NCI-H524 treated with DMSO at 0.1 percent for 48 hours (cell line): ENCODE data around the gene IFNL3.
"Not testable (repeated sequence)": the region's sequence is repeated elsewhere in the genome, so short reads cannot be mapped to it uniquely, and the experiment has no call there.

ENCODE experiments used
- DNase-seq: peaks from one replicate; lab custom pipeline; 2025; lab: John Stamatoyannopoulos, UW

Gene IFNL3

GRCh38 chr19:39244410-39245100 lies at the start of gene IFNL3:
Gene IFNL3, minus strand, starts transcription at chr19:39245006. Its CDS starts 39 bp downstream, at chr19:39244967.
- not testable (repeated sequence) for DNase-seq

DNA sequence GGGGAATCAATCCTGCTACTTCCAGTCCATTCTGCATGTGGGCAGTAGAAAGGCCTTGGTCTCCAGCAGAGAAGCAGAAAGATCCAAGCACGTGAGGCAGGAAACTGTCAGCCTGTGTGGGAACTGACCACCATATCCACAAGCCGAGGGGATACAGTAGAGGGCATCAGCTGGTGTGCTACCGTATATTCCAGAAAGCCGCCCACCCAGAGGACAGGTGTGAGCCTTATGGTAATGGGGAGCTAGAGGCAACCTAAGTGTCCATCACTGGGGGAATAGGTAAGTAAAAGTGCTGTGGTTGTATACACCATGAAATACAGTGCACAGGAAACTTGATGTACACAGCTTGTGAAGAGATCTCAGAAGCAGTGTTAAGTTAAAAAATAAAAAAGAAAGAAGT lies 48.6 kb upstream of the IFNL3 start:
- DNase-seq = no peak

- DNase-seq = no peak
These were observed 39.2 kb upstream of the IFNL3 start for GRCh38 chr19:39284032-39284431.

- DNase-seq = no peak
These were observed 37.2 kb upstream of the IFNL3 start for GRCh38 chr19:39282021-39282420.

DNA sequence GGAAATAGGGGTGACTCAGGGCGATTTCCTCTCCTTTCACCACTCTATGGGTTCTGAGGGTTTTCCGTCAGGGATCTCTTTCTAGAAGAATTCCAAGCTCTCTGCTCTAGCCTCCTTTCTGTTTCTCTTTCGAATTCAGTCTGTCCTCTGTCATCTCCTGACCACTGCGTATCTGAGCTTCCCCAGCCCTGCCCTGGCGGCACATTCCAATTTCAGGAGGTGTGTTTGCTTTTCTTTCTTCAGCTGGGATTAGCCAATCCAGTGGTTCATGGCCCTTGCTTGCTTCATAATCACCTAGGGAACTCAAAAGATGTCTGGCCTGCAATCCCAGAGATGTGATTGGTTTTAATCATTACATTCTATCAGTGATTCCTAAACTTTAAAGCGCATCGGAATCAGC lies 32.8 kb upstream of the IFNL3 start:
- DNase-seq = no peak

- DNase-seq = no peak
These were observed 31.9 kb upstream of the IFNL3 start for GRCh38 chr19:39276740-39277139.

DNA sequence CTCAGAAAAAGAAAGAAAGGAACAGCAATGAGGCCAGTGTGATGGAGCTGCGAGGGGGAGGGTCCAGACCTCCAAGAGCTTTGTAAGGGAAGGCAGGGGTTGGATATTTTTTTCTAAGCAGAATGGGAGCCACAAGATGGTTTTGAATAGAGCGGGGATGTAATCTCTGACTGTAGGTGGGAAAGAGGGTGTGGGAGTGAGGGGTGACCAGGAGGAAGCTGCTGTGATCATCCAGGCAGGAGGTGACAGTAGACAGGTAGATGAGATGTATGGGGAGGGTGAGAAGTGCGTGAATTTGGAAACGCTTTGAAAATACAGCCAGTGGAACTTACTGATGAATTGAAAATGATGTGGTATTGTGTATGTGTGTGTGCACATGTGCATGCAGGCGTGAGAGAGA lies 30.8 kb upstream of the IFNL3 start:
- no peak for DNase-seq

DNA sequence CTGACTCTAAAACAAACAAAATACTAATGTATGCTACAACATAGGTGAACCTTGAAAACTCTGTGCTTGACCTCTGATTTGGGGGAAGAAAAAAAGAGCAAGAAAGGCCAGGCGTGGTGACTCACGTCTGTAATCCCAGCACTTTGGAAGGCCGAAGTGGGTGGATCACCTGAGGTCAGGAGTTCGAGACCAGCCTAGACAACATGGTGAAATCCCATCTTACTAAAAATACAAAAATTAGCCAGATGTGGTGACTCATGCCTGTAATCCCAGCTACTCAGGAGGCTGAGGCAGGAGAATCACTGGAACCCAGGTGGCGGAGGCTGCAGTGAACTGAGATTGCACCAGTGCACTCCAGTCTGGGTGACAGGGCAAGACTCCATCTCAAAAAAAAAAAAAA lies 29.1 kb upstream of the IFNL3 start:
- not testable (repeated sequence) for DNase-seq

DNA sequence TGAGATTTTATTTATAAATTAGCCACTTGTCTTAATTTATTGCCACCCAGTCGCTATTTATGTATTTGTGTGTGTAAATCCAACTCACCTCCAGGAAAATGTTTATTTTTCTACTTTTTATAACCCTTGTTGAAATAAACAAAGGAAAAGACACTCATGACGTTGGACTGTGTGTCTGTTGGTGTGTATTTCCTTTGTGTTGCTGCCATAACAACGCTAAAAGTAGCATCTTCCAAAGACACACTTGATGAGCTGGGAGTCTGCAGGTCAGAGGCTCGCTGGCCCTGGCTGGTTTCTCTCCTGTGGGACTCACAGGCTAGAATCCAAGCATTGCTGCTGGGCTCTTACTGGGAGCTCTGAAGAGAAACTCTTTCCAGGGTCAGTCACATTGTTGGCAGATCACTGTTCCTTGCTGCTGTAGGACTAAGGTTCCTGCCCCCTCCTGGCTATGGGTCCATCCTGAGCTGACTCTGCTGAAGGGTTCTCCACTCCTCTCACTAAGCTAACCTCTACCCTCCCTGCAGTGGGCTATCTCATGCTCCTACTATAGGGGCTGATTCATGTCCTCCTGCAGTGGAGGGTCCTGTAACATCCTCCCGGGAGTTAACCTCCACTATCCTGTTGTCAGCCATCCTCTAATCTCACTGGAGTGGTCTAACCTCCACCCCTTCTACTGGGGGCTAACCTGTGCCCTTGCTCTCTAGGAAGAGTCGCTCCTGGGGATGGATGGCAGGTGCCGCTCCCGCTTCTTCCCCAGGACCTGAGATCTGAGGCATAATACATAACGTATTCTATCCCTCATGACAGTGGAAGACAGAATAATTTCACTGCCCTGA lies 25.4 kb upstream of the IFNL3 start:
- no peak for DNase-seq

GRCh38 chr19:39269369-39269768 lies 24.6 kb upstream of the IFNL3 start:
- not testable (repeated sequence) for DNase-seq

GRCh38 chr19:39268531-39269223 lies 23.9 kb upstream of the IFNL3 start:
- DNase-seq = not testable (repeated sequence)

DNA sequence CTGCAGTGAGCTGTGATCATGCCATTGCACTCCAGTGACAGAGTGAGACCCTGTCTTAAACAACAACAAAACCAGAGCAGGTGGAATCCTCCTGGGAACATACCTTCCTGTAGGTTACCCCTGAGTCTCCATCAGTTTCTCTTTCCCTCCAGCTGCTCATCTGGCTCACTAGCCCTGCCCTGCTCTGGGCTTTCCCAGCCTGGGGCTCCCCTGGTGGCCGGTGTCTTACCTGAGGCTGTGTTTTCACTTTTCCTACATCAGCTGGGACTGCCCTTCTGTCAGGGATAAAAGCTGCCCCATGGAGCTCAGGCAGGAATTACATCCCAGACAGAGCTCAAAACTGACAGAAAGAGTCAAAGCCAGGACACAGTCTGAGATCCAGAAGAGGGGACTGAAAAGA lies 23.3 kb upstream of the IFNL3 start, which contains the start of gene IFNL2:
Gene IFNL2 (plus strand): TSS at position 312 of the 400 bp plus-strand sequence. CDS start 173 bp downstream, outside the sequence.
- DNase-seq = not testable (repeated sequence)

GRCh38 chr19:39265321-39265916 lies 20.6 kb upstream of the IFNL3 start:
- no peak for DNase-seq

DNA sequence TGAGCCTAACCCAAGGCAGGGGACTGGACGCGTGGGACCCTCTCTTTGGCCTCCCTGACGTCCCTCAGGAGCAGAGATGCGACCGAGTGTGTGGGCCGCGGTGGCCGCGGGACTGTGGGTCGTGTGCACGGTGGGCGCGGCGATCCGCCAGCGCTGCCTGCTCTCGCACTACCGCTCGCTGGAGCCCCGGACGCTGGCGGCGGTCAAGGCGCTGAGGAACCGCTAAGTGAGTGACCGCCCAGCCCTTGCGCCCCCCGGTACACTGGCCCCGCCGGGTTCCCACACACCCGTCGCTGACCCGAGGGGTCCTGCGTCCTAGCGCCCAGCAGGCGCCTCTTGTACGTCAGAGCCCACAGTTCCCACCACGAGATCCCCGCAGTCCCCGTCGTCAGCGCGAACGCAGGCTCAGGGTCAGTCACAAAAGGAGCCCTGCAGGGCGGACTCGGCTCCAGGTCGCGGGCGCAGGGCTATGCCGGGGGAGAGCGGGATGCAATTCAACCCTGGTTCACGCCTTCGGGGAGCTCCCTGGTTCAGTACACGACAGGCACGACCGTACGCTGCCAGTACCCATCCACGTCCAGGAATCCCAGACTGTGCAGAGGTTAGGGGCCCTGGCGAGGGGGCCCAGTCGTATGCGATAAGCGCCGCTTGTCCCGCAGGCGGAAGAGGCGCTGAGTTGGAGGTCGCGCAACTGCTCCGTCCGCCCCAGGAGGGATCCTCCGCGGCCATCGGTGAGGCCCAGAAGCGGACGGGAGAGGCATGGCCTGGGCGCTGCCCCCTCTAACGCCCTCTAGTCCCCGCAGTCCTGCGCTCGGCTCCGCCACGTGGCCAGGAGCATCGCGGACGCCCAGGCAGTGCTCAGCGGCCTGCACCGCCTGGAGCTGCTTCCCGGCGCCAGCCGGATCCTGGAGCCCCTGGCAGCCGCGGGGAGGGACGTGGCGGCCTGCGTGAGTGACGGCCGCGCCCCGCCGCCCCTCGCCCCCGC lies 19.8 kb upstream of the IFNL3 start:
- no peak for DNase-seq

GRCh38 chr19:39263912-39264305 lies 19.1 kb upstream of the IFNL3 start:
- DNase-seq = no peak

GRCh38 chr19:39262496-39262895 lies 17.7 kb upstream of the IFNL3 start:
- DNase-seq = no peak

DNA sequence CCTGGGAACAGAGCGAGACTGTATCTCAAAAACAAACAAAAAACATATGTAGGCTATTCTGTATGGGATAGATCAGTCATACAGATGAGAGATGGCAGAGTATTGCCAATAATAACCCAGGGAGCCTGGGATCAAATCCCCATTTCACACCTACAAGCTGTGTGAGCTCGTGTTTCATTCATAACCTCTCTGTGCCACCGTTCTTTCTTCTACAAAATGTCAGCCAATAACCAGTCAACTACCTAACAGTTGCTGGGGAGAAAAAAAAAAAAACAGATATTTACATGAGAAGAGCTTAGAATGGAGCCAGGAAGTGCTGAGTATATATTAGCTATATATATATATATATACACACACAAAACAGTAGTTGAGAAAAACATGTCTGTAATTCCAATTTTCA lies 16.9 kb upstream of the IFNL3 start:
- no peak for DNase-seq

DNA sequence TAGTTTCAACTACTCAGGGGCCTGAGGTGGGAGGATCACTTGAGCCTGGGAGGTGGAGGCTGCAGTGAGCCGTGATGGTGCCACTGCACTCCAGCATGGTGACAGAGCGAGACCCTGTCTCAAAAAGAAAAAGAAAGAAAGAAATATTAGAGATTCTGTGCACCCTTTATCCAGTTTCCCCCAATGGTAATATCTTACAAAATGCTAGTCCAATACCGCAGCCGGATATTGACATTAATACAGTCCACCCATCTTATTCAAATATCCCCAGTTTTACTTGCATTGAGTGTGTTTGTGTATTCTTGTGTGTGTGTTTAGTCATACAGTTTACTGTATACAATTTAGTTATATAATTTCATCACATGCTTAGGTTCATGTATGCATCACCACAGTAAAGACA lies 12.4 kb upstream of the IFNL3 start:
- DNase-seq = no peak

GRCh38 chr19:39254531-39255345 lies 9.9 kb upstream of the IFNL3 start:
- no peak for DNase-seq
